ENCODE results near the gene NKX2-3.

The NKX2-3 gene

GRCh38 chr10:99522470-99523250 lies 10.1 kb upstream of the NKX2-3 start:
- no peak for DNase-seq (ENCODE audit: low read depth)
- TF ChIP-seq, protein P1, sequence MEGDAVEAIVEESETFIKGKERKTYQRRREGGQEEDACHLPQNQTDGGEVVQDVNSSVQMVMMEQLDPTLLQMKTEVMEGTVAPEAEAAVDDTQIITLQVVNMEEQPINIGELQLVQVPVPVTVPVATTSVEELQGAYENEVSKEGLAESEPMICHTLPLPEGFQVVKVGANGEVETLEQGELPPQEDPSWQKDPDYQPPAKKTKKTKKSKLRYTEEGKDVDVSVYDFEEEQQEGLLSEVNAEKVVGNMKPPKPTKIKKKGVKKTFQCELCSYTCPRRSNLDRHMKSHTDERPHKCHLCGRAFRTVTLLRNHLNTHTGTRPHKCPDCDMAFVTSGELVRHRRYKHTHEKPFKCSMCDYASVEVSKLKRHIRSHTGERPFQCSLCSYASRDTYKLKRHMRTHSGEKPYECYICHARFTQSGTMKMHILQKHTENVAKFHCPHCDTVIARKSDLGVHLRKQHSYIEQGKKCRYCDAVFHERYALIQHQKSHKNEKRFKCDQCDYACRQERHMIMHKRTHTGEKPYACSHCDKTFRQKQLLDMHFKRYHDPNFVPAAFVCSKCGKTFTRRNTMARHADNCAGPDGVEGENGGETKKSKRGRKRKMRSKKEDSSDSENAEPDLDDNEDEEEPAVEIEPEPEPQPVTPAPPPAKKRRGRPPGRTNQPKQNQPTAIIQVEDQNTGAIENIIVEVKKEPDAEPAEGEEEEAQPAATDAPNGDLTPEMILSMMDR (IDR thresholded peaks at IDR 0.05; ENCODE audit: low read length, missing control alignments), result no peak
- no peak overlapping the region for H3K4me3 ChIP-seq (replicated peaks; ENCODE audit: low read depth, low read length)

DNA sequence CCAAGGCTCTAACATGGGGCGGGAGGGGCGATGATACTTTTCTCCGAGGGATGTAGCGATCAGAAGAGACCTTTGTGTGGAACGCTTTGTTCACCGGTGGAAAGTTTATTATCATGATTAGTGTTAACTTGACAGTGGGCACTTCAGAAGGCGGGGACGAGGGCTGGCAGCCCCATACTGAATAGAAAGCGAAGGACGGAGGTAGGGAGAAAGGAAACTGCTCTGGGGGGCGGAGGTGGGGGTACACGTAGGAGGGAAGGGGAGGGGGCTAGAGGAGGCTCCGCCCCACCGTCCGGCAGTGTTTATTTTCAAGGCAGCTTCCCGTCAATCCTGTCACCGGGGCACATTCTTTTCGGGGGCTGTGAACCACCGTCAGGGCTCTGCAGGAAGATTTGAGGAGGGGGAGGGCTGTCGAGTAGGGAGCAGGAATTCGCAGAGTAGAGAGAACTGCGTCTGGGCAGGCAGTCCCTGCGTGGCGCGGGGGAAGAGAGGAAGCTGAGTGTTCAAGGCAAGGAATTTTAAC lies 9.4 kb upstream of the NKX2-3 start:
- TF ChIP-seq, protein P1 (IDR thresholded peaks at IDR 0.05; ENCODE audit: low read length, missing control alignments), result no peak
- no peak overlapping the region for H3K4me3 ChIP-seq (replicated peaks; ENCODE audit: low read depth, low read length)
- DNase-seq (ENCODE audit: low read depth), result no peak

- no peak overlapping the region for H3K4me3 ChIP-seq (replicated peaks; ENCODE audit: low read depth, low read length)
- TF ChIP-seq, protein P1 (IDR thresholded peaks at IDR 0.05; ENCODE audit: low read length, missing control alignments), result no peak
- DNase-seq (ENCODE audit: low read depth), result no peak
These were observed 8.6 kb upstream of the NKX2-3 start for GRCh38 chr10:99524050-99524666.

DNA sequence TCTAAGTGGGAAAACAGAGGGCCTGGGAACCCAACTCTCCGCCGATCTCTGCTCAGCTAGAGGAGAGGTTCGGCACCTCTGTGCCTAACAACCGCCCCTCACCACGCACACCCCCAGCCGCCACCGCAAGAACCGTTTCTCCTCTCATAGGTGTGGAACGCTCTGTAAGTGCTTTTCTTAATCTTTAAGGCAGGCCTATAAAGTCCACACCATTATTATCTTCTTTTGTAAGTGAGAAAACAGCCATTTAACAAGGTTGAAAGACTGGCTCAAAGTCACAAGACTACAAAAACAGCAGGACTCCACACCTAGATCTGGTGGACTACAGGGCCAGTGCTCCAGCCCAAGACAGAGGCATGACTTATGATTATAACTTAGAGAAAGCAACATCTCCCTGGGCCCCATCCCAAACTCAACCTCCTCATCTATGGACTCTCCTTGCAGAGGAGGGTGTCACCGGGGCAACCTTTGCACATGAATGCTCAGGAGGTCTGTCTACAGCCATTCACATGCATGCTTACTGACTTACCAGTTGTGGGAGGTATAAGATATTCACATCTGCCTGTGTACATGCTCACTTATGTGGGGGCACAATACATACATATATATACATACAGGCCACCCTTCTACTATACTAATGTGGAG lies 7.9 kb upstream of the NKX2-3 start:
- DNase-seq (ENCODE audit: low read depth), result no peak
- TF ChIP-seq, protein P1 (IDR thresholded peaks at IDR 0.05; ENCODE audit: low read length, missing control alignments), result no peak
- no peak overlapping the region for H3K4me3 ChIP-seq (replicated peaks; ENCODE audit: low read depth, low read length)

DNA sequence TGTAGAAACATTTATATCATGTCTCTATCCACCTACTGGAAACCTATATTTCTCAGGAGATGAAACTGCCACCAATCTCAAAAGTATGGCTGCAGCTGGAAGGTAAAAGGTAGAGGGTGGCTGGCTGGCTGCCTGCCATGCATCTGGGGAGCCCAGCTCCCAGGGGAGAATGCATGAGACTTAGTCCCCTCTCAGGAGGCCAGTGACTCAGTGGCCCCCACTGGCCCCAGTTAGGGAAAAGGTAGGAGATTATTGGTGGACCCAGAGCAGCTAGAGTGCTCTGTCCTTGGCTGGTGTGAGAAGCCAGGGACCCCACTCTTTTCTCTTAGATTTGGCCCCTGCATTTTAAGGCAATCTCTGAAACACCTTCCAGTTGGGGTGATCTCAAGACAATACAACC lies 6.8 kb upstream of the NKX2-3 start:
- TF ChIP-seq, protein P1 (IDR thresholded peaks at IDR 0.05; ENCODE audit: low read length, missing control alignments), result no peak
- no peak for DNase-seq (ENCODE audit: low read depth)
- no peak overlapping the region for H3K4me3 ChIP-seq (replicated peaks; ENCODE audit: low read depth, low read length)

GRCh38 chr10:99526861-99527504 lies 5.8 kb upstream of the NKX2-3 start:
- H3K4me3 ChIP-seq (replicated peaks; ENCODE audit: low read depth, low read length), result no peak overlapping the region
- no peak for DNase-seq (ENCODE audit: low read depth)
- TF ChIP-seq, protein P1 (IDR thresholded peaks at IDR 0.05; ENCODE audit: low read length, missing control alignments), result no peak

All from fibroblast of pulmonary artery (primary cell).